Astrocyte of the cerebellum (primary cell): ENCODE measurements around the gene NDUFV1.

Source experiments
- DNase-seq: peaks from one replicate; pipeline ENCODE4 v3.0.0-alpha.2; 2011; ENCODE audit warnings: low read depth
- H3K4me3 ChIP-seq: 2 replicates; pipeline ENCODE4 v1.5.1; 2011; ENCODE audit warnings: mild to moderate bottlenecking, low read depth, low read length, moderate library complexity
- CTCF ChIP-seq: IDR thresholded peaks from 2 replicates; pipeline ENCODE4 v1.5.1; 2012; ENCODE audit warnings: low read length, low read depth, moderate library complexity, mild to moderate bottlenecking; ENCODE audit errors: missing control alignments
- in situ Hi-C: cut with HindIII; loops from 2 replicates; pipeline ENCODE4 v1.10.0; 2017; ENCODE audit warnings: low sequenced_read_pairs

NDUFV1 gene

DNA sequence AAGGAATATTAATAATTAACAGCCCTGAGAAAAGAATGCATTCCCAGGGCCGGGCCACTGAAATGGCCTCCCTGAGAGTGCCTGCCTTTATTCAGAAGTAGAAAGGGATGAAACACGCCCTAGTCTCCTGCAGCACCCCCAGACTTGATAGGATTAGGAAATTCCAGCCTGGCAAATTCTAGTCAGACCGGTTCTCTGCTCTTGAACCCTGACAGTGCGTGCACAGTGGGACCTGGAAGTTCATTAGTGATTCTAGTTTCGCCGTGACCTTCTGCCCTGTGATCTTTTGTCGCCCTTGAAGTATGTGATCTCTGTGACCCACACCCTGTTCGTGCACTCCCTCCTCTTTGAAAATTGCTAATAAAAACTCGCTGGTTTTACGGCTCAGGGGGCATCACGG, 25.3 kb upstream of the NDUFV1 start:
- no peak overlapping the region for H3K4me3 ChIP-seq
- no peak for DNase-seq
- in situ Hi-C loops: no loop called here
- no peak for TF ChIP-seq CTCF

- in situ Hi-C loops: no loop called here
- TF ChIP-seq CTCF: no peak
- H3K4me3 ChIP-seq: no peak overlapping the region
- no peak for DNase-seq
Observed at GRCh38 chr11:67582011-67582410, 24.7 kb upstream of the NDUFV1 start.

- peak; percentile 58 for TF ChIP-seq CTCF
- in situ Hi-C loops: no loop called here
- peak within 1 kb of the TSS; percentile 73 for H3K4me3 ChIP-seq
- peak; percentile 51 for DNase-seq
Observed at GRCh38 chr11:67583247-67584204, 23.2 kb upstream of the NDUFV1 start, which contains the start of gene GSTP1. TSS of gene GSTP1 (plus strand) at chr11:67583812. CDS start at chr11:67583844, 32 bp downstream.

- DNase-seq: no peak
- in situ Hi-C loops: no loop called here
- peak overlapping the region; percentile 73 for H3K4me3 ChIP-seq
- no peak for TF ChIP-seq CTCF
Observed at GRCh38 chr11:67584205-67584880, 22.4 kb upstream of the NDUFV1 start.

- in situ Hi-C loops: no loop called here
- no peak for TF ChIP-seq CTCF
- DNase-seq: no peak
- H3K4me3 ChIP-seq: peak overlapping the region; percentile 73
Observed at GRCh38 chr11:67584881-67585873, 21.6 kb upstream of the NDUFV1 start.

GRCh38 chr11:67585911-67586310, 20.8 kb upstream of the NDUFV1 start:
- H3K4me3 ChIP-seq: no peak overlapping the region
- in situ Hi-C loops: no loop called here
- no peak for TF ChIP-seq CTCF
- DNase-seq: no peak
